AG09309 (cell line): ENCODE data around the gene TICAM1.
"Not testable (repeated sequence)": the region's sequence is repeated elsewhere in the genome, so short reads cannot be mapped to it uniquely, and the experiment has no call there.

Experiments used
- DNase-seq: peaks from one replicate; pipeline ENCODE4 v3.0.0-alpha.2; 2010; ENCODE audit warnings: low read depth
- H3K4me3 ChIP-seq: 2 replicates; pipeline ENCODE4 v1.5.1; 2011; ENCODE audit warnings: mild to moderate bottlenecking, low read depth, low read length, moderate library complexity; ENCODE audit not compliant: control insufficient read depth
- CTCF ChIP-seq: IDR thresholded peaks from 2 replicates; pipeline ENCODE4 v1.5.1; 2011; ENCODE audit warnings: mild to moderate bottlenecking, low read depth, low read length, inconsistent platforms; ENCODE audit not compliant: insufficient read depth, control insufficient read depth; ENCODE audit errors: missing control alignments

TICAM1 gene

GRCh38 chr19:4870025-4870700 lies 38.7 kb upstream of the TICAM1 start:
- peak; percentile 77 for DNase-seq
- no peak overlapping the region for H3K4me3 ChIP-seq

GRCh38 chr19:4868286-4868834 lies 36.8 kb upstream of the TICAM1 start:
- H3K4me3 ChIP-seq = no peak overlapping the region
- no peak for DNase-seq
- no peak for TF ChIP-seq CTCF

More at GRCh38 chr19:4870025-4870700, 38.7 kb upstream of the TICAM1 start:
- TF ChIP-seq CTCF = no peak

- TF ChIP-seq CTCF = no peak
- DNase-seq = peak; percentile 81
- H3K4me3 ChIP-seq = peak within 1 kb of the TSS; percentile 82
Observed at GRCh38 chr19:4867534-4868285, 36.2 kb upstream of the TICAM1 start, which contains the start of gene PLIN3. TSS of gene PLIN3 (minus strand) at chr19:4867667. CDS start at chr19:4861394, 6,273 bp downstream.

GRCh38 chr19:4866595-4867424 lies 35.3 kb upstream of the TICAM1 start:
- TF ChIP-seq CTCF = no peak
- peak overlapping the region; percentile 82 for H3K4me3 ChIP-seq
- no peak for DNase-seq

GRCh38 chr19:4861147-4861546 lies 29.6 kb upstream of the TICAM1 start:
- TF ChIP-seq CTCF = no peak
- H3K4me3 ChIP-seq = no peak overlapping the region
- no peak for DNase-seq

GRCh38 chr19:4859697-4860096 lies 28.2 kb upstream of the TICAM1 start:
- no peak overlapping the region for H3K4me3 ChIP-seq
- no peak for TF ChIP-seq CTCF
- DNase-seq = no peak

- DNase-seq, H3K4me3 ChIP-seq: not testable (repeated sequence)
Observed at GRCh38 chr19:4856468-4856867, 25.0 kb upstream of the TICAM1 start.

- not testable (repeated sequence) for H3K4me3 ChIP-seq, DNase-seq
Observed at GRCh38 chr19:4853506-4853905, 22.0 kb upstream of the TICAM1 start.
